ENCODE data around the gene TBC1D22B.
"Not testable (repeated sequence)": the region's sequence is repeated elsewhere in the genome, so short reads cannot be mapped to it uniquely, and the experiment has no call there.

TBC1D22B gene

DNA sequence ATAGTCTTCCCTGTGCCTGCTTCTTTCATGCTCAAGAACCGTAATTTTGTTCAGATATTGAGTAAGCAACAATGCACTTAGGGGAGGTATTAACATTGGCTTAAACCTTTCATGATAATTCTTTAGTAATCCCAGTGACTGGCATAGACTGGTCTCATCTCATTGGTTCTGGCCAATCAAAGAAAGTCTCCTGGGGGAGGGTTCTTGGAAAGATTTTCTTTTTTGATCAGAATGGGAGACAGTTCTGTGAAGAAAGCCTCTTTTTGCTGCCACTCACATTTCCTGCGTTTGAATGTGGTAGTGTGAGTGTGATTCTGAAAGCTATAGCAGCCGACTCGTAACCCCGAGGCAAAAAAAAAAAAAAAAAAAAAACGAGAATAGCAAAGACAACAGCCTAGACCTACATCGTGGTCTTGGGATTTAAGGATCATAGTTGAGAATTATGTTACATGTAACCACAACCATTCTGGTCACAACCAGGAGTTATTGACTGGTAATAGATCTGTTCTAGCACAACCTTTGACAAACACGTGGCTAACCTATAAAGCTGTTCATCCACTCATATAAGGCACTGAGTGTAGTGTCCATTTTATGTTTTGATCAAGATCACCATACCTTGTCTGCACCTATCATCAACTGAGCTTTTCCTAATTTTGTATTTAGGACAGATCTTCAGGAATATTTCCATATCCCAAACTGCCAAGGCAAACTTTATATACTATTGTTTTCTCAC is 15.4 kb downstream of the TBC1D22B start:
- no peak for DNase-seq

DNA sequence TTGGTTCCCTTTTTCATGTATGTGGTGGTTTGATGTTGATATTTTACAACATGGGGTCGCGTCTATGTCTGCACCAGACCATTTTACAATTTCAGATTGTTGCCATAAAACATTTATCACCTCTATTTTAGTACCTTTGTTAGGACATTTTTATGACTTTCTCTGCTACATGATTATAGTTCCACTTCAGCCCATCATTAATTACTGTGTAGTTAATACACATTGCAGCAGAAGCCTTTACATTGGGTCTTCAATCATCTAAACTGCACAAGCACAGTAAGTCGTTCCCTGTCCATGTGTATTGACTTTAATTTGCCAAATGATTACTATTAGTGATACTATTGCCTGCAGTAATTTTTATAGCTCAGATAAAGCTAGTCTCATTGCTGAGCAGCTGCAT is 16.1 kb downstream of the TBC1D22B start:
- DNase-seq: no peak

DNA sequence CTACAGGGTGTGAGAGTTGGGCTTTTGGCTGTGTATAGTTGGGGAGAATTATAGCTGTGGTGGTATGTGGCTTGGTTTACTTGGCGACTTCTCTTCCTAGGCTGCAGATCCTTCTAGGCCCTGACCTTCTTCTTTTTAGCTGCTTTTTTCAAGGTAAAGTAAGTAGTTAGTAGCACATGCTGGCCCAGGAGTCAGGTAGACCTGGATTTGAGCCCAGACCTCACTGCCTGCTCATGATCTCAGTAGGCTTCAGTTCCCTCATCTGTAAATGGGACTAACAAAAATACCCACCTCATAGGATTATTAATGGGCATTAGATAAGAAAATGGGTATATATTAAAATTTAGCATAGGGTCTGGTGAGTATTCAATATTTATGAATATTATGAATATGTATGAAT is 17.8 kb downstream of the TBC1D22B start:
- DNase-seq: no peak

DNA sequence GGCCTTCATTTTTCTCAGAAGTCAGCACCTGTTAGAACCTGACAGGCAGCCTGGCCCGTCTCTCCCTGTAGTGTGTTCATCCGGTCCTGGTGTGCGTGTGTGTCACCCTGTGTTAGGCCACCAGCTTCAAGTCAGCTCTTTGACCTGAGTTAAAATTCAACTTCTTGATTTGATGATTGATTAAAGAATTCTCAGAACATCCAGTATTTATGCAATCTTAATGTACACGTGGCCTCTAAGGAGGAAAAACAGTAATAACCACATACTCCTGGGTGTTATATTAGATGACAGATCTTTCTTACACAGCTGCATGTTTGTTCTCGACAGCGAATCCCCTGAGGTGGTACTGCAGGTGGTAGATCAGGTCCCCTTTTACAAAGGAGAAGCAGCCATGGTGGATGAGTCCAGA is 19.4 kb downstream of the TBC1D22B start:
- no peak for DNase-seq

DNA sequence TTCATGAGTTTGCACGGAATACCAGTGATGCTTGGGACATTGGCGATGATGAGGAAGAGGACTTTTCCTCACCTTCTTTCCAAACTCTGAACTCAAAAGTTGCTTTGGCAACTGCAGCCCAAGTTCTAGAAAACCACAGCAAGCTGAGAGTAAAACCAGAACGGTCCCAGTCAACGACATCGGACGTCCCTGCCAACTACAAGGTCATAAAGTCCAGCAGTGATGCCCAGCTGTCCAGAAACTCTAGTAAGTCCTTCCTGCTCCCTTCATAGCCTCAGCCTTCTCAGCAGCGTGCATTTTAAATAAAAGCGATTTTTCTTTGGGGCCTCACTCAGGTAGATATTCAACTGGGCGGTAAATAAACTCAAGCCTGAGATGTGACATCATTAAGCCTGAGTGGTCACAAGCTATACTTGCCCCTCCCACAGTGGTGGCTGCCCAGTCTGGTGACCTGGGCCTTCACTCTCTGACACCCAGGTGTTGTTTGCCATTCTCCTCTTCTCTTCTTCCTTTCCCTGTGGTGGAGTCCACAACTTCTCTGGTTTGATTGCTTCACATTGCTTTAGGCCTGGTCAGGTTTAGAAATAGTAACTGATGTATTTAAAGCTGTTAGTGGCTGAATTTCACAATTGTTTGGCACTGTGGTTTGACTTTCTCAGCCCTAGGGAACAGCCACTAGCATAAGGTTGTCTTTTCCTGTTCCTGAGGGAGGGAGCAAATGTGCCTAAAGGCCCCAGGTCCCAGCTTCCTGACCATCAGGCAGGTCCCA is 22.0 kb downstream of the TBC1D22B start:
- DNase-seq: no peak

DNA sequence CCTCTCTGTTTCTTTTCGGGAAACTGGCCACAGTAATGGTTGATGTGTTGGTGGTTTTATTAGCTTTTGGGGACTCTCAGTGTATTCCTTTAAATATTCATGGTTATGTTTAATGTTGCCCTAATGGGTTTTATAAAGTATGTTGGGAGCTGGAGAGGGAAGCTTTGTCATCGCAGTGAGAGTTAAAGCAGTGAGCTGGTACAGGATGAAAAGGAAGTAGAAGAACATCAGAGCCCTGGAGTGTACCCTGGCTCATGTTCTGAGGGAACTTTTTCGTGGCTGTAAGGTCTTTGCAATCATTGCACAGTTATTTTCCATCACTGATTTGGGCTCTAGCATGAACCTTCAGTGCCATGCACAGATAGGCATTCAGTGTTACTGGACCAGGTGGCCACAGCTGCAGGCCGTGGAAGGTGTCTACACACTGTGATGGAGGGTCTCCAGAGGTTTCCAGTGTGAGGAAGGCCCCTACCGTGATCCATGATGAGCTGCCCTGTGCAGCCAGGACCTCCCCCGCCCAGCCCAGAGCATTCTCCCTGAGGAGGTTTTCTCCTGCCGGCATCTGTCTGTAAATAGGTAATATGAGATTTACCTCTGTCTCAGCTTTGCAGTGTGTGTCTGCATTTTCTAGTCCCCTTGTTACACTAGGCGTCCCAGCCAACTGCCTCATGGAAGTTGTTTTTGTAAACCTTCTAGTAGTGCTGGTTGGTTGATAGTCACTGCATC is 22.8 kb downstream of the TBC1D22B start:
- DNase-seq: no peak

DNA sequence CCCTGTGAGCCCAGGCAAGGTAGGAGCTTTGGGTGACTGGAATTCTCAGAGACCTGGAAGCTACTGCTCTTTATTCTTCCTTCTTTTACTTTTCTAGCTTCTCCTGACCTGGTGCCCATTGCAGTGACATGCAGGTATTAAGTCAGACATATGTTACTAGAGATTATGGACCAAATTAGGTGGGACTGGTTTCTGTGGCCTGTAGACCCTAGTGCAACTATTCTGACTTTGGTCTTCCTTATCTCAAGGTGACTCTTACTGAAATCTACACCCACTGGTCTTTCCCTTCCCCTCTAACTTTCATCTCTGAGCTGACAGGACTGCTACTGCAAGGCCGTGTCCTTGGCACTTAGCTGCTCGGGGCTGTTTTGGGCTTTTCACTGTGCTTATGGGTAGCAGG is 24.8 kb downstream of the TBC1D22B start:
- no peak for DNase-seq

DNA sequence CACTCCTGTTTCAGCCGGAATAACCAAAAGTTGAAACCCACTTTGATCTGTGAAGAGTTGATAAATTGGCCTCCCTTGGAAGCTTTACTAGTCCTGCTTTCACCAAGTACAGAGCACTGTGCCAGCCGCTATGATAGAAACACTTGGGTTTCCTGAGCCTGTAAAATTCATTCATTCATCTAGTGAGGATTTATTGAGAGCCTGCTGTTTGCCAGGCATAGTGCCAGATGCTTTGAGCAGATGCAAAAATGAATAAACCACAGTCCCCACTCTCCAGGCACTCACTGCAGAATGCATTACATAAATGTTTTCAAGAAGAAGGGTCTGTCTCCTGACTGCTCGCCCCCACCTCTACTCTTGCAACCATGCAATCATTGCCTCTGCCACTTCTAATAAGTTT is 25.7 kb downstream of the TBC1D22B start:
- DNase-seq: no peak

DNA sequence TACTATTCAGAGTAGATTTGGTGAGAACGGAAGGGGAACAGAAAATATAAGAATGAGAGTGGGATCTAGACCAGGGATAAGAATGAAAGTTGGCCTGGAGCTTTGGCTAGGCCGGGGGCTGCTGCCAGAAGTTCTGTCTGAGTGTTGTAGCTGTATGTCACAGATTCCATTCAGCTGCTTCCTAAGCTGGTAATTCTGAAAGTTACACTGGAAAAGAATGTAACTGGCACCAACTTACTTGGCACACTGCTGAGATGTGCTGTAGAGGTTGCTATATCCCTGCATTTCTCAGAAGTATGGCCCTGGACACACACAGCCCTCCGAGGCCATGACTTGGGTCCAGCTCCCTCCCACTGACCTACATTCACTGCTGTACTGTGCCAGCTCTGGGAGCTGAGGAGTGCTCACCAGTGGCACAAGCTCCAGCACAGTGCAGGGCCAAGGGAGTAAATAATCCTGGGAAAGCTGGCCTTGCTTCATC is 26.1 kb downstream of the TBC1D22B start:
- DNase-seq: no peak

DNA sequence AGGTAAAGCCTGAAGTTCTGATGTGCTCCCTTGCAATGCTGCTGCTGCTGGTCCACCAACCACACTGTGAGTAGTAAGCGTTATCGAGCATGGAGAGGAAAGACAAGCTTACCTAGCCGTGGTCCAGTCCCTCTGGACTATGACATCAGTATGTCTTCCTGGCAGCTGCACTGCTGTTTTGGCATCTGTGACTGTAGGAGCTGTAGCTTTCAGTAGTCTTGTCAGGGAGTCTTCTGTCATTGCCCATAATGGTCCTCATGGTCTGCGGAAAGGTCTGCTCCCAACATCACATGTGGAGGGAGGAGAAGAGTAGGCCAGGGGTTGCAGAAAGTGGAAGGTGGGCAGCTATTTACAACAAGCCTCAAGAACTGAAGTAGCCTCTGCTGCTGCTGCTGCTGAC is 27.2 kb downstream of the TBC1D22B start:
- no peak for DNase-seq

DNA sequence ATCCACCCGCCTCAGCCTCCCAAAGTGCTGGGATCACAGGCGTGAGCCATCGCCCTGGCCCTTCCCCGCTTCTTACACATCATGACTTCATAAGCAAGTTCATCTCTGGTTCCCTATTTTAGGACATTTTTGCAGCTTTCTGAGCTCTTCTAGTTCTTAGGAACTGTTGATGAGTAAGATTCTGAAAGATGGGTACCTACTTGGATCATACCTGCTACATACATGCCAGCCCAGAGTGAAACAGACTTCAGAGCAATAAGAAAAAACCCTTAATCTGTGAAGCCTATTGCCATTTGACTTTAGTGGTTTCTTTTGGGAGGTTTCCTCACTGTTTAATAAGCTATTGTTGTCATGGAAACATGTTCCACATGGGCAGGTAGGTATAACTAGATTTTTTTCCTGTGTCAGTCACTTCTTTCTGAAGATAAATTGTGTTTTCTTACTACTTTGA is 28.3 kb downstream of the TBC1D22B start:
- no peak for DNase-seq

DNA sequence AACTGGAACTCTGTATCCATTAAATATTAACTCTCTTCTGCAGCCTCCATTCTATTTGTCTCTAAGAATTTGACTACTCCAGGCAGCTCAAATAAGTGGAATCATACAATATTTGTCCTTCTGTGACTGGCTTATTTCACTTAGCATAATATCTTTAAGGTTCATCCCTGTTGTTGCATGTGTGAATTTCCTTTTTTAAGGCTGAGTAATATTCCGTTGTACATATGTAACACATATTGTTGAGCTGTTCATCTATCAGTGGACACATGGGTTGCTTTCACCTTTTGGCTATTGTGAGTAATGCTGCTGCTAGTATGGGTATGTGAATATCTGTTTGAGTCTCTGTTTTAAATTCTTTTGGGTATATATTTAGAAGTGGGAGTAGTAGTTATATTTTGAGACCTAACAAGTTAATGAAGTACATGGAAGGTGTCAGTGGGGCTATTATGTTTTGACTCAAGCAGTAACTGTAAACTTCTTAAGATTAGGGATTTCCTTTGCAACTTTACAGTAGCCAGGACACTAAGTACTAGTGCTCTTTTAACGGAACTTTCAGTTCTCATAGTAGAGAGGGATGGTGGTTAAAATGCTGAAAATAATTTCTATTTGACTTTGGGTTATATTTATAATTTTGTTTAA is 30.1 kb downstream of the TBC1D22B start:
- no peak for DNase-seq

DNA sequence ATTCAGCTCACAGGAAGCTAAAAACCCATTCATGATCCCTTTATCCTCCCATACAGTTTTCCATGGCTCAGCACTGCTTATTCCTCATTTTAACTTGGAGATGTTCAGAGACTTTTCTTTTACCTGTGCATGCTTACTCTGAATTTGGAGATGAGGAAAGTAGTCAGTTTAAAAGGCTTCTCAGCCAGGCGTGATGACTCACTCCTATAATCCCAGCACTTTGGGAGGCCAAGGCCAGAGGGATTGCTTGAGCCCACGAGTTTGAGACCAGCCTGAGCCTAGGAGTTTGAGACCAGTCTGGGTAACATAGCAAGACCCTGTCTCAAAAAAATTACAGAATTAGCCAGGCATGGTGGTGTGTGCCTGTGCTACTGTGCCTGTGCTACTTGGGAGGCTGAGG is 30.7 kb downstream of the TBC1D22B start:
- no peak for DNase-seq

DNA sequence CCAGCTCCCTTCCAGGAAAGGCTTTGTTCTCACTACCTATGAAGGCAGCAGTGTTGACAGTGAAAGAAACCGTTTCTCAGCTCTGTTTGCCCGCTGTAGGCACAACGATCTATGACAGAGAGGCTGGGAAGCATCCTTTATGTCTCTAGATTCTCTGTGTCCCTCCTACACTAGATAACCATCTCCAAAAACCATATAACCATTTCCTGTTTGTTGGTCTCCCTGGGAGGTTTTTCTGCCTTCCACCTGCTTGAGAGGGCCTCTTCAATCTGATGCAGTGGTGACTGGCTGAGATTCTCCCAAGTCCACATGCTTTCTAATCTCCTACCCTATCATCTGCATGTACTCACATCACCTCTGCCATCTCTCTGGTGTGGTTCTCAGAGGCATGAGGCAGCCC is 32.4 kb downstream of the TBC1D22B start:
- peak; percentile 0 for DNase-seq

DNA sequence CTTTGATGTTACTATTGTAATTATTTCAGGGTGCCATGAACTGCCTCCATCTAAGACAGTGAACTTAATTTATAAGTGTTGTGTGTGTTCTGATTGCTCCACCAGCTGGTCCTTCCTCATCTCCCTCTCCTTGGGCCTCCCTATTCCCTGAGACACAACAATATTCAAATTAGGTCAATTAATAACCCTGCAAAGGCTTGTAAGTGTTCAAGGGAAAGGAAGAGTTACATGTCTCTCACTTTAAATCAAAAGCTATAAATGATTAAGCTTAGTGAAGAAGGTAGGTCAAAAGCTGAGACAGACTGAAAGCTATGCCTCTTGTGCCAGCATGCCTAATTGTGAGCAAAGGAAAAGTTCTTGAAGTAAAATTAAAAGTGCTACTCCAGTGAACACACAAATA is 35.9 kb downstream of the TBC1D22B start:
- no peak for DNase-seq

DNA sequence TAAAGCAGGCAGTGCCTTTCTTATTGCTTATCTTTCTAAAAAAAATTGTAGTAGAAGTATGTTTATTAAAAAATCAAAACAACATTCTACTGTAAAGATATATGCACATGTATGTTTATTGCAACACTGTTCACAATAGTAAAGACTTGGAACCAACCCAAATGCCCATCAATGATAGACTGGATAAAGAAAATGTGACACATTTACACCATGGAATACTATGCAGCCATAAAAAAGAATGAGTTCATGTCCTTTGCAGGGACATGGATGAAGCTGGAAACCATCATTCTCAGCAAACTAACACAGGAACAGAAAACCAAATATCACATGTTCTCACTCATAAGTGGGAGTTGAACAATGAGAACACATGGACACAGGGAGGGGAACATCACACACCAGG is 40.1 kb downstream of the TBC1D22B start:
- DNase-seq: not testable (repeated sequence)

DNA sequence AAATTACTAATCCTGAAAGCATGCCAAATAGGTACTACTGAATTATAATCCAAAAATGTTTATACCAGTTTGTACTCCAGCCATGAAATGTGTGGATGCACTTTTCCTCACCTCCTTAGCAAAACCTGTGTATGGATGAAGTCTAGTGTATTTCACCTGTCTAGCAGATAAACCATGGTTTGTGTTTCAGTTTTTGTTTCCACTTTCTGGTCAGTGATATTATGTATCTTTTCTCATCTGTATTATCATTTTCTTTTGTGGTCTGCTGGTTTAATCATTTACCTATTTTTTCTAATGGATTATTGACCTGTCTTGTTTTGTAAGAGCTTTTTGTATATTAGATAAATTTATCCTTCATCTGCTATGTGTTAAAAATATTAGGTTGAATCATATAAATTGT is 41.4 kb downstream of the TBC1D22B start:
- no peak for DNase-seq

DNA sequence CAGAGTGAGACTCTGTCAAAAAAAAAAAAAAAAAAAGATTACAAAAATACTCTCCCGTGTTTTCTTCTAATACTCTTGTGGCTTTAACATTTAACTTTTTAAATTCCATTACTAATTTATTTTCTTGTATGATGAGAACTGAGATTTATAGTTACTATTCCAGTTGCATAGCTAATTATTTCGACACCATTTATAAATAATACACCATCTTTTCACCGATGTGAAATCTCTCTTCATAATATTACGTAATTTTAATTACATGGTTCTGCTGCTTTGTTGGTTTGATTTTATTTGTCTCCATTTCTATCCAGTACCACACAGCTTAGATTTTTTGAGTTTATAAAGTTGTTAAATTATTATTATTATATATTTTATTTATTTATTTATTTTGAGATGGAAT is 42.4 kb downstream of the TBC1D22B start:
- no peak for DNase-seq

DNA sequence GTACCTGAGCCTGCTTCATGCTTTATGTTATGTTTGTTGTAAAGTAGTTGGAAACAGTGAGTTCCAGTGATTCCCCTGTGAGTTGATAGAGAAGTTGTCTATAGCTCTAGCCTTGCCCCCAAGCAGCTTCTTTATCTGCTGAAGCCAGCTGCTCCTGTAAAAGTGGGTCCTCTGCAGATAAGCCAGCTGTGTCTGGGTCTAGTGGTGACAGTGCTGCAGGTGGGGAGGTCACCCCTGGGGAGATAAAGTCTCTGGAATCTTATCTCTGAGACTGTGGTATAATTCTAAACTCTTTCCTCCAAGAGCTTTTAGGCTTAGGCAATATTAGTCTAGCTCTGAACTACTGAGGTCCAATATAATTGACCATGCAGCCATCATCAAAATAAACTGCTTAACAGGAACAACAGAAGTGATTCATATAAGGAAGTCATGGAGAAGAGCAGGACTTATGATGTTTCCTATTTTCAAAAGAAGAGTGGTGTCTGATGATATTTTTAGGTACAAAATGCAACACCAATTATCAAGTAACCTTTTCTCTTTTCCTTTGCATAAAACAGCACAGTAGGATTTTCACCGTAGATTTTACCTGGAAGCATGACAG is 44.6 kb downstream of the TBC1D22B start:
- DNase-seq: no peak

DNA sequence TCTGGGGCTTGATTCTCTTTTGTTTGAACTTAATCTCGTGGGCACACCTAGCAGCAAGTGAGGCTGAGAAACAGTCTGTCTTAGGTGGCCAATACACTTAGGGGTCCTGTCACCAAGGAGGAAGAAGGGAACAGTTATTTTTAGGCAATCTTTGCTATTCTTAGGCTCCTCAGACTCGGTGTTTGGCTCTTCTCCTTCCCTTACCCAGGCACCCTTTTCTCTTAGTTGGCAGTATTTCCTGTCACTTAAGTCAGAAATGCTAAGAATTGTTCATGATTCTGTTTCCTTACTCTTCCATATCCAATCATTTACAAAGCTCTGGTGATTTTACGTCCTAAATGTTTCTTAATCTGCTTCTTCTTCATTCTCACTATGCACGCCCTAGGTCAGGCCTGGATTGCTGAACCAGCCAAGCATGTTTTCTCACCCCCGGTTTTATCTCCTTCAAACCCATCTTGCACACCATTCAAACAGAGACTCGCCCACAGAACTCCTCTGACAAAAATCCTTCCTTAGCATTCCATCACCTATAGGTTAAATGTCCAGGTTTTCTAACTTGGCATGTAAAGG is 45.6 kb downstream of the TBC1D22B start:
- DNase-seq: no peak

DNA sequence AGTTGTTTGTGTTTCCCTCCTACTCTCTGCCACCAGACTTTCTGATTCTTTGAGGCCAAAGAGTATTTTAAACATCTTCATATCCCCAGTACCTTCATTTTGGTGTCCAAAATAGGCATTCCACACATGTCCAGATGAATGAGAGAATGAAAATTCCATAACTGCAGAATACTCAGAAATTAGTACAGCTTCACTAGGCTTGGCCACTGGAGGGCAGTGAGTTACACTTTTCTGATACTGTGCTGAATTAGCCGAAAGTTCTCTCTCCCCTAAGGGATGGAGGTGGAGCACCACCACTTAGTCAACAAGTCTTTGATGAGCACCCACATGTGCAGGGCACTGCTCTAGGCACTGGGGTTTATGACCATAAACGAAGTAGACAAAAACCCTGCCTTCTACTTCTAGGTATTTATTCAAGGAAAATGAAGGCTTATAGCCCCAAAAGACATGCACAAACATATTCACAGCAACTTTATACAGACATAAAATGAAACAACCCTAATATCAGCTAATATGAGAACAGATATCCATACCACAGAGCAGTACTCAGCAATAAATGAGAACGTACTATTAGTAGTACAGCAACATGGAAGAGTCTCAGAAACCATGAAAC is 46.4 kb downstream of the TBC1D22B start:
- DNase-seq: no peak

DNA sequence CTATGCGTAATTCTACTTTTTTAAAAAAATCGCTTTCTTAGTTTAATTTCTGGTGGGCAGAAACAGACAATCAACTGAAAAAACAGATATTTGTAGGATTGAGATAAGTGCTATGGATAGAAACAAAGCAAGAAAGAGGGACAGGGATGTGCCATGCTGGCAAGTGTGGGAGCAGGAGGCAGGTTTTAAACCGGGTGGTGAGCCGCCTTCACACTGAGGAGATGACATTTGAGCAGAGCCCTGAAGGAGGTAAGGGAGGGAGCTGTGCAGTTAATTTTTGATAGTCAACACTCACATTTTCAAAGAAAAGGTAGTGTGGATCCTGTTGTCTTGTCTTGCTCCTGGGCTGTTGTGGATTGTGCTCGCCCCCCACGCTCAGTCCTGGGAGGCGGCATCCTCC is 47.2 kb downstream of the TBC1D22B start:
- no peak for DNase-seq

All from T-helper 9 cell (primary cell).